ENCODE measurements around the gene TBRG1. TPM values are rescaled to one million over a fixed set of nuclear protein-coding genes. Genes with fewer than 3 reads are reported as not detected.

TBRG1 gene
- total and polyA plus RNA-seq, 2 experiments from 2014 or later = 24.8 to 56.6 TPM

DNA sequence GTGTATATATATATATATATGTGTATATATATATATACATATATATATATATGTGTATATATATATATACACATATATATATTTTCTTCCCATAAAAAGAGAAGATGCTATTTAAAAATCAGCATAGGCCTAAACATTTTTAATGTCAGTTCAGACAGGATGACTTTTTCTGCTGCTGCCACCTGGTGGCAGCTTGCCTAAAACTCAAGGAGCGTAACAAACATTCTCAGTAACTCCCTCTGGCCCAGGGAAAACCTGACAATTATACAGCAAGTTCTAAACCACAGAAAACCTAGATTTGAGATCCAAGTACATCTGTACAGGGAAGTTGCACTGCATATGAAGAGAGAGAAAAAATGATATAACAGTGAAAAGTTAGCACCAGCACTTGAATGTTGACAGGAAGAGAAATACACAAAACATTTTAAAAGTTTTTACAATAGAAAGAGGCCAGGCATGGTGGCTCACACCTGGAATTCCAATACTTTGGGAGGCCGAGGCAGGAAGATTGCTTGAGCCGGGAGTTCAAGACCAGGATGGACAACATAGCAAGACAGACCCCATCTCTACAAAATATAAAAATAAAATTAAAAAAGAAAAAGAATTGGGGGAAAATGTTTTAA lies 36.3 kb upstream of the TBRG1 start:
- Histone ChIP-seq H3K79me2 (replicated peaks; ENCODE audit: insufficient read depth) (no peaks in the 10 kb centered on the region), H3K4me2 (no peak overlapping the region), H3F3A (replicated peaks; ENCODE audit: low read depth) (no peaks in the 10 kb centered on the region), H3K27me3 (ENCODE audit: insufficient read depth) (no peaks in the 10 kb centered on the region), H4K20me1 (replicated peaks; ENCODE audit: insufficient read depth) (no peaks in the 10 kb centered on the region), H2AFZ (no peak overlapping the region), H3K4me3 (no peak overlapping the region), H3K4me1 (ENCODE audit: insufficient read depth) (no peaks in the 10 kb centered on the region), H3K27ac (ENCODE audit: low read depth) (no peak overlapping the region), H3K36me3 (ENCODE audit: insufficient read depth) (no peaks in the 10 kb centered on the region), H3K9me2 (ENCODE audit: insufficient read depth) (0 out of 2 replicates have a peak, but pooled peaks cover 4% of the 10 kb centered on the region)
- no peaks in the 10 kb centered on the region for H3K36me3 Mint-ChIP-seq (ENCODE audit: low read depth)
- peaks cover 12% of the 10 kb centered on the region; the same call in 2 of the 3 replicates for H3K4me1 Mint-ChIP-seq
- H3K9me3 Mint-ChIP-seq = no peaks in the 10 kb centered on the region
- H3K27ac Mint-ChIP-seq = no peak overlapping the region
- ATAC-seq (peak; percentile 68), DNase-seq (ENCODE audit: low spot score) (peak; percentile 76)
- no peaks in the 10 kb centered on the region for H3K27me3 Mint-ChIP-seq (ENCODE audit: insufficient read depth, low read depth, poor library complexity)
- H3K4me3 Mint-ChIP-seq = no peak overlapping the region
- TF ChIP-seq, protein P1, sequence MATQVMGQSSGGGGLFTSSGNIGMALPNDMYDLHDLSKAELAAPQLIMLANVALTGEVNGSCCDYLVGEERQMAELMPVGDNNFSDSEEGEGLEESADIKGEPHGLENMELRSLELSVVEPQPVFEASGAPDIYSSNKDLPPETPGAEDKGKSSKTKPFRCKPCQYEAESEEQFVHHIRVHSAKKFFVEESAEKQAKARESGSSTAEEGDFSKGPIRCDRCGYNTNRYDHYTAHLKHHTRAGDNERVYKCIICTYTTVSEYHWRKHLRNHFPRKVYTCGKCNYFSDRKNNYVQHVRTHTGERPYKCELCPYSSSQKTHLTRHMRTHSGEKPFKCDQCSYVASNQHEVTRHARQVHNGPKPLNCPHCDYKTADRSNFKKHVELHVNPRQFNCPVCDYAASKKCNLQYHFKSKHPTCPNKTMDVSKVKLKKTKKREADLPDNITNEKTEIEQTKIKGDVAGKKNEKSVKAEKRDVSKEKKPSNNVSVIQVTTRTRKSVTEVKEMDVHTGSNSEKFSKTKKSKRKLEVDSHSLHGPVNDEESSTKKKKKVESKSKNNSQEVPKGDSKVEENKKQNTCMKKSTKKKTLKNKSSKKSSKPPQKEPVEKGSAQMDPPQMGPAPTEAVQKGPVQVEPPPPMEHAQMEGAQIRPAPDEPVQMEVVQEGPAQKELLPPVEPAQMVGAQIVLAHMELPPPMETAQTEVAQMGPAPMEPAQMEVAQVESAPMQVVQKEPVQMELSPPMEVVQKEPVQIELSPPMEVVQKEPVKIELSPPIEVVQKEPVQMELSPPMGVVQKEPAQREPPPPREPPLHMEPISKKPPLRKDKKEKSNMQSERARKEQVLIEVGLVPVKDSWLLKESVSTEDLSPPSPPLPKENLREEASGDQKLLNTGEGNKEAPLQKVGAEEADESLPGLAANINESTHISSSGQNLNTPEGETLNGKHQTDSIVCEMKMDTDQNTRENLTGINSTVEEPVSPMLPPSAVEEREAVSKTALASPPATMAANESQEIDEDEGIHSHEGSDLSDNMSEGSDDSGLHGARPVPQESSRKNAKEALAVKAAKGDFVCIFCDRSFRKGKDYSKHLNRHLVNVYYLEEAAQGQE (IDR thresholded peaks at IDR 0.05; ENCODE audit: unreplicated experiment) = no peak
- TF ChIP-seq POLR2AphosphoS5 (IDR thresholded peaks at IDR 0.05; ENCODE audit: low read depth) = no peak
- no peak for TF ChIP-seq ZNF331 (CRISPR knock-in tag; IDR thresholded peaks at IDR 0.05; ENCODE audit: low read depth)
- no peak for TF ChIP-seq ZNF114 (CRISPR knock-in tag; IDR thresholded peaks at IDR 0.05)
- no peak for TF ChIP-seq NANOG (IDR thresholded peaks at IDR 0.05; ENCODE audit: borderline replicate concordance)
- TF ChIP-seq EZH2phosphoT487 (IDR thresholded peaks at IDR 0.05; ENCODE audit: unreplicated experiment) = no peak
- TF ChIP-seq, protein P2, sequence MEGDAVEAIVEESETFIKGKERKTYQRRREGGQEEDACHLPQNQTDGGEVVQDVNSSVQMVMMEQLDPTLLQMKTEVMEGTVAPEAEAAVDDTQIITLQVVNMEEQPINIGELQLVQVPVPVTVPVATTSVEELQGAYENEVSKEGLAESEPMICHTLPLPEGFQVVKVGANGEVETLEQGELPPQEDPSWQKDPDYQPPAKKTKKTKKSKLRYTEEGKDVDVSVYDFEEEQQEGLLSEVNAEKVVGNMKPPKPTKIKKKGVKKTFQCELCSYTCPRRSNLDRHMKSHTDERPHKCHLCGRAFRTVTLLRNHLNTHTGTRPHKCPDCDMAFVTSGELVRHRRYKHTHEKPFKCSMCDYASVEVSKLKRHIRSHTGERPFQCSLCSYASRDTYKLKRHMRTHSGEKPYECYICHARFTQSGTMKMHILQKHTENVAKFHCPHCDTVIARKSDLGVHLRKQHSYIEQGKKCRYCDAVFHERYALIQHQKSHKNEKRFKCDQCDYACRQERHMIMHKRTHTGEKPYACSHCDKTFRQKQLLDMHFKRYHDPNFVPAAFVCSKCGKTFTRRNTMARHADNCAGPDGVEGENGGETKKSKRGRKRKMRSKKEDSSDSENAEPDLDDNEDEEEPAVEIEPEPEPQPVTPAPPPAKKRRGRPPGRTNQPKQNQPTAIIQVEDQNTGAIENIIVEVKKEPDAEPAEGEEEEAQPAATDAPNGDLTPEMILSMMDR (conservative IDR thresholded peaks at IDR 0.05; ENCODE audit: low read depth in 2 of 2) = peak; percentile 75 to 81
- TF ChIP-seq CREB1 (CRISPR knock-in tag; IDR thresholded peaks at IDR 0.05; ENCODE audit: low read depth) = no peak

DNA sequence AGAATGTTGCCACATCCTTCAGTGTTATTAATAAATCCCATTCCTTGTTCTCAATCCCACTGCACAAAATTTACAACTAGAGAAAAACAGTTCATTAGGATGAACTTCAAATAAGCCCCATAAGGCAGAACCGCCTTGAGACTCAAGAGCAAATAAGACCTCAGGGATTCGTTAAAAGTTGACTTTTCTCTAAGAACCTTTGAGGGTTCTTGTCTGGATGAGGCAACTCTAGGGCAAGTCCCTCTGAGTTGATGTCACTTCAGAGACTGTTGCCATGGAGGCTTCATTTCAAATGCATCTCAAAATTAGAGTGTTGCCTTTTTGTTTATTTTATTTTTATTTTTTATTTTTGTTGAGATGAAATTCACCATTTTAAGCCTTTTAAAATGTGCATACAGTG lies 31.2 kb upstream of the TBRG1 start:
- no peak for ATAC-seq
- H3K4me1 Mint-ChIP-seq = no peaks in the 10 kb centered on the region
- H3K27me3 ChIP-seq (ENCODE audit: insufficient read depth) = no peaks in the 10 kb centered on the region
- TF ChIP-seq ZNF114 (CRISPR knock-in tag; IDR thresholded peaks at IDR 0.05) (no peak), JUNB (IDR thresholded peaks at IDR 0.05; ENCODE audit: unreplicated experiment) (no peak), EZH2 (IDR thresholded peaks at IDR 0.05; ENCODE audit: low read depth, unreplicated experiment) (no peak), STAT1 (IDR thresholded peaks at IDR 0.05; ENCODE audit: unreplicated experiment) (no peak)
- TF ChIP-seq, protein P3, sequence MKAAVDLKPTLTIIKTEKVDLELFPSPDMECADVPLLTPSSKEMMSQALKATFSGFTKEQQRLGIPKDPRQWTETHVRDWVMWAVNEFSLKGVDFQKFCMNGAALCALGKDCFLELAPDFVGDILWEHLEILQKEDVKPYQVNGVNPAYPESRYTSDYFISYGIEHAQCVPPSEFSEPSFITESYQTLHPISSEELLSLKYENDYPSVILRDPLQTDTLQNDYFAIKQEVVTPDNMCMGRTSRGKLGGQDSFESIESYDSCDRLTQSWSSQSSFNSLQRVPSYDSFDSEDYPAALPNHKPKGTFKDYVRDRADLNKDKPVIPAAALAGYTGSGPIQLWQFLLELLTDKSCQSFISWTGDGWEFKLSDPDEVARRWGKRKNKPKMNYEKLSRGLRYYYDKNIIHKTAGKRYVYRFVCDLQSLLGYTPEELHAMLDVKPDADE (IDR thresholded peaks at IDR 0.05) = no peak

More for the DNA sequence above, 31.2 kb upstream of the TBRG1 start:
- H3K27ac Mint-ChIP-seq = no peak overlapping the region
- Histone ChIP-seq H3F3A (replicated peaks; ENCODE audit: low read depth) (no peaks in the 10 kb centered on the region), H4K20me1 (replicated peaks; ENCODE audit: insufficient read depth) (no peaks in the 10 kb centered on the region), H3K79me2 (replicated peaks; ENCODE audit: insufficient read depth) (no peaks in the 10 kb centered on the region), H3K9me2 (ENCODE audit: insufficient read depth) (no peaks in the 10 kb centered on the region), H3K4me2 (no peak overlapping the region), H3K27ac (ENCODE audit: low read depth) (no peak overlapping the region), H3K4me1 (ENCODE audit: insufficient read depth) (no peaks in the 10 kb centered on the region), H3K4me3 (no peak overlapping the region), H3K36me3 (ENCODE audit: insufficient read depth) (no peaks in the 10 kb centered on the region), H2AFZ (no peak overlapping the region)
- H3K27me3 Mint-ChIP-seq (ENCODE audit: insufficient read depth, low read depth, poor library complexity) = no peaks in the 10 kb centered on the region
- H3K9me3 Mint-ChIP-seq = no peaks in the 10 kb centered on the region
- no peak overlapping the region for H3K4me3 Mint-ChIP-seq
- H3K36me3 Mint-ChIP-seq (ENCODE audit: low read depth) = no peaks in the 10 kb centered on the region
- no peak for DNase-seq (ENCODE audit: low spot score)

Measured in GM23338 (cell line).